NT2/D1 (cell line): ENCODE measurements around the gene RSRC1.

Experiments used
- DNase-seq: peaks from one replicate; pipeline ENCODE4 v3.0.0-alpha.2; 2011; ENCODE audit warnings: low read depth, low spot score
- H3K27me3 ChIP-seq: 2 replicates; pipeline ENCODE4 v1.6.0; 2011; ENCODE audit warnings: mild to moderate bottlenecking; ENCODE audit not compliant: insufficient read length, insufficient read depth
- H3K36me3 ChIP-seq: 2 replicates; pipeline ENCODE4 v1.6.1; 2011; ENCODE audit warnings: mild to moderate bottlenecking, low read length, mixed read lengths; ENCODE audit not compliant: insufficient read depth, insufficient read length
- H3K4me1 ChIP-seq: 2 replicates; pipeline ENCODE4 v1.5.1; 2011; ENCODE audit not compliant: insufficient read depth, insufficient read length
- H3K4me3 ChIP-seq: 2 replicates; pipeline ENCODE4 v1.5.1; 2011; ENCODE audit warnings: low read depth; ENCODE audit not compliant: insufficient read length
- H3K9ac ChIP-seq: 2 replicates; pipeline ENCODE4 v1.6.0; 2011; ENCODE audit warnings: low read depth; ENCODE audit not compliant: insufficient read length
- H3K9me3 ChIP-seq: 2 replicates; pipeline ENCODE4 v1.5.1; 2011; ENCODE audit warnings: mild to moderate bottlenecking, low read length; ENCODE audit not compliant: insufficient read depth
- SUZ12 ChIP-seq: IDR thresholded peaks from 2 replicates; pipeline ENCODE4 v1.6.1; 2011; ENCODE audit not compliant: insufficient read length, insufficient read depth; ENCODE audit errors: extremely low read depth
- YY1 ChIP-seq: IDR thresholded peaks from 2 replicates; pipeline ENCODE4 v1.6.1; 2011; ENCODE audit not compliant: insufficient read length, insufficient read depth
- ZNF274 ChIP-seq: IDR thresholded peaks from 2 replicates; pipeline ENCODE4 v1.6.1; 2011; ENCODE audit warnings: mild to moderate bottlenecking, low read depth, low read length

RSRC1 gene

DNA sequence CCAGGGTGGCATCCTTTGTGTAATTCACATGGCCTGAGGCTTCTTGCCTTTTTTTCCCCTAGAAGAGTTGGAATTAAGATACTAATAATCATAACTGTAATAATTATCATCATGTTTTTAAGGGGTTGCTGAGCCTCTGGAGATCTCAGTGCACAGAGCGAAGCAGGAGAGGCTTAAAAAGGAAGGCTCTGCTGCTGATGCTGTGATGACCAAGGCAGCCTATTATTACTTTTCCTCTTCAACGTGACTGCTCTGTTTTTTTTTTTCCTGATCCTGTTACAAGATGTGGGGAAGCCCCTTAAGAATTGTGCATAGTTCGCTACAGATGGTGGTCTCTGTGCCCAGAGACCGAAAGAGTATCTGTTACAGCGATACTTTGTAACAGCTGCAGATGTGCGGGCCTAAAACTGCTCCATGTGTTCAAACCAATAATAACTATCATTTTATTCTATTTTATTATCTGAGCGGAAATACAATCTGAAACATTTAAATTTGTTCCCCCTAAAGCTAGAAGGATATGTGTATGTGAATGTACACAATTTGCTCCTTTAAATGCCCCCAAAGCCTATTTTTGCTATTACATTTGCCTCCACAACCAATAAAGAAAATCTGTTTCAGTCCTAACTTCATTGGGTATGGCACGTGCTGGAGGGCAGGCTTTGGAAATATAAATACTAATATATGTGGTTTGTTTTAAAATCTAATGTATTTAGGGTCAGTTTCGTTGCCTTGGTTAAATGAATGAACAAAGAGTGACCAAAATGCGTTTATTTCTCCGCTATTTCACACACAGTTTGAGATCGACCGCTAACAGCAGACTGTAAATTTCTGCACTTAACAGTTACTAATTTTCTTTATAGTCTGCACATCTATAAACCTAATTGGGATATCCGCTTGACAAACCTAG is 8.3 kb upstream of the RSRC1 start:
- no peak overlapping the region for H3K9ac ChIP-seq
- TF ChIP-seq ZNF274, result no peak
- peaks cover 99% of the 10 kb centered on the region for H3K27me3 ChIP-seq
- H3K4me3 ChIP-seq, result no peak overlapping the region
- no peaks in the 10 kb centered on the region for H3K9me3 ChIP-seq
- DNase-seq, result no peak
- no peaks in the 10 kb centered on the region for H3K36me3 ChIP-seq
- peaks cover 10% of the 10 kb centered on the region for H3K4me1 ChIP-seq

DNA sequence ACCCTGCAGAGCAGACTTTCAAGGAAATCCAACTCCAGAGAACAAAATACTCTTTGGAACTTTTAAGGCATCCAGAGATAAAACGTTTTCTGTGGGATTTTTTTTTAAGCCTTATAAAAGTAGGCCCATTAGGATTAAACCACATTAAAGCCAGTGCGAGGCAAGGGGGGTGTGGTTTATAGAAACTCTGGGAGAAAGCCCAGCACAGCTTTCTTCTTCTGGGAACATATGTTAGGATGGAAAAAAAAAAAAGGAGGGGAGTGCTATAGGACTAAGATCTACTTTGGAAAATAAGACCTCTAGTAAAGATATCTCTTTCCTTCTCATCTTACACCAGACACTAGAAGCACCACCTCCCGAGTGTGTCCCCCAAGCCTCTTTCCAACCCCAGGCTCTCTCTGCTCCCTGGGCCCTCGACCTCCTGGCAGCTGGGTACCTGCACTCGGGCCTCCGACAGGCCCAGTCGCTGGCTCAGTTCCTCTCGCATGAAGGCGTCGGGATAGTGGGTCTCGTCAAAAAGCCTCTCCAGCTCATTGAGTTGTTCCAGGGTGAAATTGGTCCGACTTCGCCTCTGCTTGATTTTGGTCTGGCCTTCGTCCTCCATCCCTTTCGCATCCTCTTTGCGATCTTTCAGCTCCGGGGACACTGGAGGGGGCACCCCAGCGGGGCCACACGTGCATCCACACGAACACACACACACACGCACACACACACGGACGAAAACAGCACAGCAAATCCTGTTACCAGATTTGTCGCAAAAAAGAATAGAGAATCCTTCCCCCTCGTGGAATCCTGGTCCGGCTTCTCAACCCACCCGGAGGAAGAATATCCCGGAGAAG is 7.4 kb upstream of the RSRC1 start:
- Histone ChIP-seq H3K4me3 (peak overlapping the region; percentile 41), H3K27me3 (peaks cover 99% of the 10 kb centered on the region), H3K4me1 (peaks cover 12% of the 10 kb centered on the region), H3K9me3 (no peaks in the 10 kb centered on the region), H3K9ac (peak overlapping the region; percentile 9), H3K36me3 (no peaks in the 10 kb centered on the region)
- DNase-seq, result no peak
- TF ChIP-seq SUZ12 (peak; percentile 66), YY1 (no peak)

DNA sequence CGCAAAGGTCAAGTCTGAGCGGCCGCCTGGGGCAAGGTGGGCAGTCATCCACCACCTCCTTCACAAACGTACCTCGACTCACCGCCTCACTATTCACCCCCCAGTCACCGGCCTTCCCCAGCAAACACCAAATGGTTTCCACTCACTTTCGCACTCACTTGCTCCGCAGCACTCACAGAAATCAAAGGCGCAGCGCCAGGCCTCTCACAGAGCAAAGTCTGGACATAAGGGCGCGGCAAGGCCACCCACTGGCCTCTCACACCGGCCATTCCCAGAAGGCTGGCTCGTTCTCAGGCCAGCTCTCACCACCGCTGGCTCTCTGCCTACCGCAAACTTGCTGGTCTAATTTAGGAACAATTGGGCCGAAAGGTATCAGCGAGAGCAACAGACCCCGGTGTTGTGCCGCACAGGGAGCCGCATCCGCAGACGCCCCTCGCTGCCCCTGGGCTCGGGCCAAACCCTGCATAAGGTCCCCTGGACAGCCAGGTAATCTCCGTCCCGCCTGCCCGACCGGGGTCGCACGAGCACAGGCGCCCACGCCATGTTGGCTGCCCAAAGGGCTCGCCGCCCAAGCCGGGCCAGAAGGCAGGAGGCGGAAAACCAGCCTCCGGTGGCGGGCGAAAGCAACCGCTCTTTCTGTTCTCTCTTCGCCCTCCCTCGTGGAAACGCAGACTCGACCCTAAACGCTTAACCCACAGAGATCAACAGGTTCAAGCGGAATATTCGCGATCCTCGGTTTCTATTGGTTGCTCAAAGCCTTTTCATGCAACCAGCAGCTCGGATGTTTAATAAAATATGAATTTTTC is 6.6 kb upstream of the RSRC1 start:
- Histone ChIP-seq H3K9ac (peak overlapping the region; percentile 59), H3K9me3 (no peaks in the 10 kb centered on the region), H3K4me3 (peak overlapping the region; percentile 41), H3K27me3 (peaks cover 99% of the 10 kb centered on the region), H3K36me3 (no peaks in the 10 kb centered on the region), H3K4me1 (peaks cover 12% of the 10 kb centered on the region)
- no peak for TF ChIP-seq YY1
- peak; percentile 81 for TF ChIP-seq SUZ12
- no peak for TF ChIP-seq ZNF274
- no peak for DNase-seq

DNA sequence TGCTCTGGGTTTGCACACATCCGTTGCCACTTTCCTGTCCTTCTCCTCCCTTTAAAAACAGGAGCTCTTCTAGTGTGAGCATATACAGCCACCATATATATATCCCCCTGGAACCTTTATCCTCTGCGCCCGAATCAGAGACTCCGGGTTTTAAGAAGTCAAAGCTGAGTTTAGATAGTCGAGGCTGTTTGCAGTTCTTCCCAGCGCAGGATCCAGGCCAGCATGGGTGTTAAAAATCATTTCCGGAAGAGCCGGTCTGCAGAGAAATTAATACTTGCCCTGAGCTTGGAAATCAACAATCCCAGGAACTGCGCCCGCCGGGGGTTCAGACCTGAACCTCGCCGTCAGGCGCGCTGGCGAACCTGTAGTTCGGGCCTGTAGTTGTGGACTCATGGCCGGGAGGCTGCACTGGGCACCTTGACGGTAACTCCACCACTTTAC is 6.0 kb upstream of the RSRC1 start:
- Histone ChIP-seq H3K9ac (no peak overlapping the region), H3K4me1 (peaks cover 12% of the 10 kb centered on the region), H3K4me3 (peak overlapping the region; percentile 41), H3K27me3 (peaks cover 99% of the 10 kb centered on the region), H3K9me3 (no peaks in the 10 kb centered on the region), H3K36me3 (no peaks in the 10 kb centered on the region)
- DNase-seq, result no peak
- TF ChIP-seq ZNF274 (no peak), SUZ12 (no peak), YY1 (no peak)

DNA sequence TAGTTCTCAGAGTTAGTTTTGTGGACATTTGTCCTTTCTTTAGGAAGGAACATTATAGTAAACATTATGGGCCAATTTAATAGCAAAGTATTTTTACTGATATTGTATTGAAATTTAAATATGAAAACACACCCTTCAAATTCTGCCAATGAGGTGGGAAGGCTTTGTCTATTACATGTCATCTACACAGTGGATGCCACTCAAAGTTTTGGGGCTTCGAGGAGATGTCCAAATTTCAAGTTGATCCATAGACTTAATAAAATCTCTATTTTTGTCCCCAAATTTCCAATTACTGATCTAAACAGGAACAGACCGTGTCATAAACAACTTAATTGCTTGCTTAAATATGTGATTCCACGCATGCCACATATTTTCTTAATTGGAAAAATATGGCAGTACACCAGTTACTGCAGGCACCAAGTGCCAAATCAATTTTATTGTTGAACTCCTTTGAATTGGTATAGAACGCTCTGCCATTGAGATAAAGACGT is 5.4 kb upstream of the RSRC1 start:
- no peak for TF ChIP-seq SUZ12
- no peak for TF ChIP-seq YY1
- TF ChIP-seq ZNF274, result no peak
- Histone ChIP-seq H3K36me3 (no peaks in the 10 kb centered on the region), H3K9me3 (no peaks in the 10 kb centered on the region), H3K4me1 (peaks cover 12% of the 10 kb centered on the region), H3K4me3 (no peak overlapping the region), H3K27me3 (peaks cover 99% of the 10 kb centered on the region), H3K9ac (no peak overlapping the region)
- no peak for DNase-seq

DNA sequence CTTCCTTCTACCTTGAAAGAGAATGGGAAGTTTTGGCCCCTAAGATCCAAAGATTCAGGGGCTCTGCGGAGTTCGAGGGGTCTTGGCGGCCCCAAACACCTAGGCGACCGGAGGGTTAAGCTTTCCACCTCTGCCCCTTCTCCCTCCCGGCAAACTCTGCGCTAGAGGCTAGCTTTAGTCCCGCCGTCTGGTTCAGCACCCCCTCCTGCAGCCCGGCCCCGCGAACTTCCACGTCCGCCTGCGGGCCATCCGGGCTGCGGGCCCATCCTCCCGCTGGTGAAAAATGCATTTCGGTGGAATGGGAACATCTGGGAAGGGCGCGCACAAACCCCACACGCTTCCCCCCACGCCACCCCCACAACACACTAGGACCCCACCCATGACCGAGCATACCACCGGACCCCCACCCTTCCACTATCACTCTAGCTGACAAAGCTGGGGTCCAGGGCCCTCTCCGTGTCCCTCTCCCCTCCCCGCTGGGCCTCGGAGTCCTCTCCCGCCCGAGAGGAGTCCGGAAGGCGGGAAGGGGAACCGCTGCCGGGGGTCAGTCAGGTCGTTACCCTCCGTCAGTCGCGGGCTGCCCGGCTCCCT is 4.7 kb upstream of the RSRC1 start:
- Histone ChIP-seq H3K27me3 (peaks cover 93% of the 10 kb centered on the region), H3K4me3 (peak overlapping the region; percentile 43), H3K36me3 (no peaks in the 10 kb centered on the region), H3K9me3 (no peaks in the 10 kb centered on the region), H3K4me1 (peaks cover 12% of the 10 kb centered on the region), H3K9ac (no peak overlapping the region)
- no peak for DNase-seq
- TF ChIP-seq YY1 (no peak), SUZ12 (no peak), ZNF274 (no peak)
